ENCODE results near the gene SOWAHD. TPM values are rescaled to one million over a fixed set of nuclear protein-coding genes. Genes with fewer than 3 reads are reported as not detected.

SOWAHD gene
- total and polyA plus RNA-seq, 2 donors (not counting 1 experiment from before 2014, with no cell fraction given) = 3.8 to 14.9 TPM

DNA sequence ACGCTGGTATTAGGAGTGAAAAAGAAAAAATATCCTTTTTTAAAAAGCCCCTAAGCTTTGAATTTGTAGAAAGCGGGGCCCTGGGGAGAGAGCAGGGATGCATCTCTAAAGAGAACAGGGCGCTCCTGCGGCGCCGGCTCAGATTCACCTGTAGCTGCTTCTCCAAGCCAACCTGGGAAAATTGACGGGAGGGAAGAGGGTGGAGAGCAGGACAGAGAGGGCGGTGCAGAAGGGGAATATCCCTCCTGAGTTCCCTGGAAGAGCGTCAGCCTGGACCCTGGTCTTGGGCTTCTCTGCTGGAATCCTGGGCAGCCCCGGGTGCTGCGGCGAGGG, 776 bp upstream of the SOWAHD start:
- Histone ChIP-seq H3K27me3 (replicated peaks in 1 of 4; ENCODE audit: control extremely low read depth in 1 of 4, control insufficient read depth in 3 of 4, insufficient read depth in 4 of 4, low read length in 3 of 4) (no peaks in the 10 kb centered on the region), H3K9me3 (ENCODE audit: control extremely low read depth in 1 of 3, control insufficient read depth in 2 of 3, insufficient read depth in 1 of 3, low read length in 2 of 3) (no peaks in the 10 kb centered on the region), H3K4me1 (ENCODE audit: control insufficient read depth in 2 of 2, insufficient read depth in 2 of 2, low read length in 2 of 2) (peaks cover 65 to 68% of the 10 kb centered on the region in 2 donors), H3K36me3 (replicated peaks in 1 of 2; ENCODE audit: control extremely low read depth in 1 of 2, control insufficient read depth in 1 of 2, extremely low read depth in 1 of 2, insufficient read depth in 2 of 2, low read length in 1 of 2) (no peaks in the 10 kb centered on the region), H2AFZ (ENCODE audit: insufficient read depth, low read depth, low read length, poor library complexity, severe bottlenecking) (peak overlapping the region; percentile 62), H3K27ac (ENCODE audit: low read length in 2 of 2) (peak overlapping the region; percentile 88 to 89), H3K4me2 (replicated peaks; ENCODE audit: low read depth, low read length, poor library complexity, severe bottlenecking) (peak overlapping the region; percentile 78), H3K79me2 (ENCODE audit: control insufficient read depth, insufficient read depth, low read length) (peaks cover 5% of the 10 kb centered on the region), H3K9ac (ENCODE audit: low read length) (peak overlapping the region; percentile 72), H3K4me3 (ENCODE audit: control extremely low read depth in 1 of 5, extremely low read depth in 1 of 5, insufficient read depth in 1 of 5, low read depth in 2 of 5, low read length in 4 of 5) (peak overlapping the region in 4 of 5 experiments; percentile 57 to 68 (median 61)), H4K20me1 (ENCODE audit: control insufficient read depth, insufficient read depth, low read length, poor library complexity, severe bottlenecking) (no peaks in the 10 kb centered on the region)
- ATAC-seq (ENCODE audit: low read depth) = no peak
- Mint-ChIP-seq H3K27me3 (no peaks in the 10 kb centered on the region), H3K27ac (peak overlapping the region; percentile 98), H3K4me3 (peak overlapping the region; percentile 88), H3K4me1 (peaks cover 60% of the 10 kb centered on the region), H3K9me3 (ENCODE audit: insufficient read depth) (no peaks in the 10 kb centered on the region)
- POLR2A ChIA-PET = interaction anchor here (0.7 to 0.9 kb wide), 2 partner anchors 18 to 138 kb away, joined by 3 read pairs; no protein-coding TSS in a partner anchor
- DNase-seq = no peak
- TF ChIP-seq, protein P1, sequence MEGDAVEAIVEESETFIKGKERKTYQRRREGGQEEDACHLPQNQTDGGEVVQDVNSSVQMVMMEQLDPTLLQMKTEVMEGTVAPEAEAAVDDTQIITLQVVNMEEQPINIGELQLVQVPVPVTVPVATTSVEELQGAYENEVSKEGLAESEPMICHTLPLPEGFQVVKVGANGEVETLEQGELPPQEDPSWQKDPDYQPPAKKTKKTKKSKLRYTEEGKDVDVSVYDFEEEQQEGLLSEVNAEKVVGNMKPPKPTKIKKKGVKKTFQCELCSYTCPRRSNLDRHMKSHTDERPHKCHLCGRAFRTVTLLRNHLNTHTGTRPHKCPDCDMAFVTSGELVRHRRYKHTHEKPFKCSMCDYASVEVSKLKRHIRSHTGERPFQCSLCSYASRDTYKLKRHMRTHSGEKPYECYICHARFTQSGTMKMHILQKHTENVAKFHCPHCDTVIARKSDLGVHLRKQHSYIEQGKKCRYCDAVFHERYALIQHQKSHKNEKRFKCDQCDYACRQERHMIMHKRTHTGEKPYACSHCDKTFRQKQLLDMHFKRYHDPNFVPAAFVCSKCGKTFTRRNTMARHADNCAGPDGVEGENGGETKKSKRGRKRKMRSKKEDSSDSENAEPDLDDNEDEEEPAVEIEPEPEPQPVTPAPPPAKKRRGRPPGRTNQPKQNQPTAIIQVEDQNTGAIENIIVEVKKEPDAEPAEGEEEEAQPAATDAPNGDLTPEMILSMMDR (IDR thresholded peaks at IDR 0.05) = no peak
- TF ChIP-seq EZH2 (IDR thresholded peaks at IDR 0.05; ENCODE audit: borderline replicate concordance, insufficient read depth, low read depth, low read length, poor library complexity, severe bottlenecking) = no peak
- CTCF ChIA-PET = interaction anchor here (1.0 to 7.9 kb wide), 10 partner anchors 22 to 286 kb away, joined by 4 to 35 read pairs (median 4); partner anchors contain the start of genes NKRF and RPL39
- whole genome bisulfite sequencing (ENCODE audit: insufficient coverage) = 72% methylated on average over 6 of the region's 12 CpGs
- intact Hi-C loops (cut with micrococcal nuclease) = loop anchor here (2.0 to 5.0 kb wide), 3 partner anchors 35 to 151 kb away; partner anchors contain the start of genes NKRF and RPL39

DNA sequence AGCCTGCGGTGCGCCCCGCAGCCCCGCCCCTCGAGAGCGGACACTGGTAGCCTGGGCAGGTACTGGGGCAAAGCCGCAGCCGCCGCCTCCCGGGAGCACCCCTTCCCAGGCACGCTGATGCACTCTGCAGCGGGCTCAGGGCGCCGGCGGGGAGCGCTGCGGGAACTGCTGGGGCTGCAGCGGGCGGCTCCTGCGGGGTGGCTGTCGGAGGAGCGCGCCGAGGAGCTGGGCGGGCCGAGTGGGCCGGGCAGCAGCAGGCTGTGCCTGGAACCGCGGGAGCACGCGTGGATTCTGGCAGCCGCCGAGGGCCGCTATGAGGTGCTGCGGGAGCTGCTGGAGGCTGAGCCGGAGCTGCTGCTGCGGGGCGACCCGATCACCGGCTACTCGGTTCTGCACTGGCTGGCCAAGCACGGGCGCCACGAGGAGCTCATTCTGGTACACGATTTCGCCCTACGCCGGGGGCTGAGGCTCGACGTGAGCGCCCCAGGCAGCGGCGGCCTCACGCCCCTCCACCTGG, 401 bp downstream of the SOWAHD start:
- H3K4me1 ChIP-seq (ENCODE audit: control insufficient read depth in 2 of 2, insufficient read depth in 2 of 2, low read length in 2 of 2) = peaks cover 74% of the 10 kb centered on the region in 2 donors
- Mint-ChIP-seq H3K9me3 (ENCODE audit: insufficient read depth) (no peaks in the 10 kb centered on the region), H3K27ac (peak overlapping the region; percentile 89), H3K4me1 (peaks cover 69% of the 10 kb centered on the region), H3K27me3 (no peaks in the 10 kb centered on the region), H3K4me3 (peak overlapping the region; percentile 88)
- no peaks in the 10 kb centered on the region for H3K9me3 ChIP-seq (ENCODE audit: control extremely low read depth in 1 of 3, control insufficient read depth in 2 of 3, insufficient read depth in 1 of 3, low read length in 2 of 3)
- H3K36me3 ChIP-seq (replicated peaks in 1 of 2; ENCODE audit: control extremely low read depth in 1 of 2, control insufficient read depth in 1 of 2, extremely low read depth in 1 of 2, insufficient read depth in 2 of 2, low read length in 1 of 2) = no peaks in the 10 kb centered on the region
- WGBS (ENCODE audit: insufficient coverage) = 0% methylated on average over 52 of the region's 54 CpGs
- H3K79me2 ChIP-seq (ENCODE audit: control insufficient read depth, insufficient read depth, low read length) = peaks cover 5% of the 10 kb centered on the region
- H2AFZ ChIP-seq (ENCODE audit: insufficient read depth, low read depth, low read length, poor library complexity, severe bottlenecking) = peak overlapping the region; percentile 62
- no peaks in the 10 kb centered on the region for H3K27me3 ChIP-seq (replicated peaks in 1 of 4; ENCODE audit: control extremely low read depth in 1 of 4, control insufficient read depth in 3 of 4, insufficient read depth in 4 of 4, low read length in 3 of 4)
- no peaks in the 10 kb centered on the region for H4K20me1 ChIP-seq (ENCODE audit: control insufficient read depth, insufficient read depth, low read length, poor library complexity, severe bottlenecking)
- intact Hi-C loops (cut with micrococcal nuclease) = loop anchor here (1.0 to 5.0 kb wide), 3 partner anchors 28 to 71 kb away; partner anchors contain the start of gene RPL39
- DNase-seq (peak; percentile 48), ATAC-seq (ENCODE audit: low read depth) (peak; percentile 14)
- peak overlapping the region in 4 of 5 experiments; percentile 57 to 68 (median 61) for H3K4me3 ChIP-seq (ENCODE audit: control extremely low read depth in 1 of 5, extremely low read depth in 1 of 5, insufficient read depth in 1 of 5, low read depth in 2 of 5, low read length in 4 of 5)
- H3K4me2 ChIP-seq (replicated peaks; ENCODE audit: low read depth, low read length, poor library complexity, severe bottlenecking) = peak overlapping the region; percentile 78
- ChIA-PET CTCF (interaction anchor here (0.6 to 7.9 kb wide), 12 partner anchors 9 to 287 kb away, joined by 3 to 35 read pairs (median 5); partner anchors contain the start of genes NKRF and RPL39), POLR2A (interaction anchor here (0.9 to 1.7 kb wide), 3 partner anchors 66 to 153 kb away, joined by 3 to 5 read pairs (median 5); partner anchors contain the start of gene SEPTIN6)
- TF ChIP-seq, protein P1 (IDR thresholded peaks at IDR 0.05) = no peak
- TF ChIP-seq EZH2 (IDR thresholded peaks at IDR 0.05; ENCODE audit: borderline replicate concordance, insufficient read depth, low read depth, low read length, poor library complexity, severe bottlenecking) = no peak
- peak overlapping the region; percentile 88 to 89 for H3K27ac ChIP-seq (ENCODE audit: low read length in 2 of 2)
- H3K9ac ChIP-seq (ENCODE audit: low read length) = peak overlapping the region; percentile 72

Data from B cell (primary cell).